NCI-H460 (cell line): ENCODE data around the gene PEX13. TPM values are rescaled to one million over a fixed set of nuclear protein-coding genes. Genes with fewer than 3 reads are reported as not detected.
"Not testable (repeated sequence)": the region's sequence is repeated elsewhere in the genome, so short reads cannot be mapped to it uniquely, and the experiment has no call there.

Source experiments
- DNase-seq: peaks from one replicate; pipeline ENCODE4 v3.0.0-alpha.2; 2016; ENCODE audit warnings: low read depth; ENCODE audit errors: extremely low read depth
- total RNA-seq: library from RNA; depleted of rRNA; stranded (reverse); fragments of >200 nt; shearing (Covaris generic); gene quantifications from 2 replicates; pipeline ENCODE4 v1.2.3, GENCODE V29; 2014

Gene PEX13
- total RNA-seq, 1 experiment from 2014 or later: 43.3 TPM

- no peak for DNase-seq
These were observed 11.8 kb upstream of the PEX13 start for GRCh38 chr2:61005736-61006135.

GRCh38 chr2:61006486-61007105 is 10.9 kb upstream of the PEX13 start:
- no peak for DNase-seq

- DNase-seq: no peak
These were observed 8.2 kb upstream of the PEX13 start for GRCh38 chr2:61009355-61009754.

GRCh38 chr2:61011678-61012077 is 5.8 kb upstream of the PEX13 start:
- DNase-seq: no peak

- not testable (repeated sequence) for DNase-seq
These were observed 5.2 kb upstream of the PEX13 start for GRCh38 chr2:61012303-61012702.

- DNase-seq: no peak
These were observed 4.1 kb upstream of the PEX13 start for GRCh38 chr2:61013382-61013781.

- no peak for DNase-seq
These were observed 2.8 kb upstream of the PEX13 start for GRCh38 chr2:61014763-61015162.

- no peak for DNase-seq
These were observed 1.5 kb upstream of the PEX13 start for GRCh38 chr2:61015976-61016375.

- DNase-seq: no peak
These were observed 1.0 kb upstream of the PEX13 start for GRCh38 chr2:61016392-61017002.

GRCh38 chr2:61017003-61017555 is 441 bp upstream of the PEX13 start:
- peak; percentile 63 for DNase-seq

- DNase-seq: no peak
These were observed 817 bp downstream of the PEX13 start for GRCh38 chr2:61018318-61018755.

- DNase-seq: no peak
These were observed 1.3 kb downstream of the PEX13 start for GRCh38 chr2:61018798-61019197.

GRCh38 chr2:61021228-61021660 is 3.7 kb downstream of the PEX13 start:
- DNase-seq: no peak

GRCh38 chr2:61023670-61024069 is 6.2 kb downstream of the PEX13 start:
- no peak for DNase-seq

GRCh38 chr2:61029533-61029932 is 12.0 kb downstream of the PEX13 start:
- DNase-seq: no peak

GRCh38 chr2:61034592-61034991 is 17.1 kb downstream of the PEX13 start:
- DNase-seq: not testable (repeated sequence)

- DNase-seq: not testable (repeated sequence)
These were observed 19.1 kb downstream of the PEX13 start for GRCh38 chr2:61036643-61037042.

- DNase-seq: no peak
These were observed 25.3 kb downstream of the PEX13 start for GRCh38 chr2:61042807-61043206.

GRCh38 chr2:61044636-61045035 is 27.1 kb downstream of the PEX13 start:
- DNase-seq: no peak

- DNase-seq: no peak
These were observed 27.7 kb downstream of the PEX13 start for GRCh38 chr2:61045226-61045625.

- DNase-seq: no peak
These were observed 28.5 kb downstream of the PEX13 start for GRCh38 chr2:61045999-61046398.

- DNase-seq: no peak
These were observed 38.0 kb downstream of the PEX13 start for GRCh38 chr2:61055557-61055956.
